Gastrocnemius medialis (tissue), 4 donors: ENCODE results near the gene SDHC. TPM values are rescaled to one million over a fixed set of nuclear protein-coding genes. Genes with fewer than 3 reads are reported as not detected.

Experiments used
- ATAC-seq, 2 donors: fragments of 150-250 bp; one replicate each; pipeline ENCODE4 v1.9.1; 2016
- DNase-seq, 2 donors: peaks; one replicate each; pipeline ENCODE4 v3.0.0-alpha.2; 2019
- H3K27ac ChIP-seq, 4 donors: fragments of 200-600 bp; sonication (generic); 1 replicate in 1 of 4; 2 replicates in 3 of 4; pipeline ENCODE4 v1.5.1; 2016 to 2018; ENCODE audit warnings: mild to moderate bottlenecking in 2 of 4, moderate library complexity in 1 of 4
- H3K27me3 ChIP-seq, 3 donors: fragments of 200-600 bp; sonication (generic) in 2 of 3; 1 replicate in 1 of 3; 2 replicates in 2 of 3; pipeline versions ENCODE4 v1.5.1 to v1.6.0; 2016 to 2019; ENCODE audit warnings: mild to moderate bottlenecking in 1 of 3, moderate library complexity in 1 of 3
- H3K36me3 ChIP-seq, 2 donors: fragments of 200-600 bp; sonication (generic) in 1 of 2; one replicate each; pipeline ENCODE4 v1.5.1; 2017 to 2018
- H3K4me1 ChIP-seq, 2 donors: fragments of 200-600 bp; sonication (generic) in 1 of 2; one replicate each; pipeline ENCODE4 v1.5.1; 2016 to 2017; ENCODE audit warnings: mild to moderate bottlenecking in 2 of 2
- H3K4me3 ChIP-seq, 4 donors: fragments of 200-600 bp; sonication (generic) in 3 of 4; 1 replicate in 1 of 4; 2 replicates in 3 of 4; pipeline ENCODE4 v1.5.1; 2016 to 2019; ENCODE audit warnings: mild to moderate bottlenecking in 2 of 4
- H3K9me3 ChIP-seq, 3 donors: fragments of 200-600 bp; sonication (generic) in 2 of 3; 1 replicate in 1 of 3; 2 replicates in 2 of 3; pipeline ENCODE4 v1.5.1; 2016 to 2019
- CTCF ChIP-seq, 5 experiments: fragments of 450-650 bp in 3 of 5; fragments of 200-600 bp in 2 of 5; sonication (generic) in 2 of 5; IDR thresholded peaks in 4 of 5; conservative IDR thresholded peaks in 1 of 5; 1 replicate in 4 of 5; 2 replicates in 1 of 5; pipeline ENCODE4 v1.5.1; 2016 to 2019; ENCODE audit warnings: antibody characterized with exemption in 5 of 5, mild to moderate bottlenecking in 3 of 5, moderate library complexity in 3 of 5
- POLR2A ChIP-seq, 2 donors: fragments of 450-650 bp; IDR thresholded peaks; one replicate each; pipeline ENCODE4 v1.6.1; 2017; ENCODE audit warnings: antibody characterized with exemption in 2 of 2, mild to moderate bottlenecking in 2 of 2, moderate library complexity in 2 of 2
- in situ Hi-C, 4 donors: fragments of 200-750 bp; cut with MboI; loops; one replicate each; pipeline versions ENCODE4 v1.15.0 to v1.8.0; 2017; ENCODE audit warnings: low sequenced_read_pairs in 4 of 4
- intact Hi-C: fragments of 100-400 bp; cut with DNase I; formaldehyde crosslinking; loops from one replicate; pipeline ENCODE4 v1.15.1; 2023; ENCODE audit warnings: low total_unique reads
- total RNA-seq, 4 donors: library from RNA; depleted of rRNA; stranded (reverse); fragments of >200 nt; gene quantifications; one replicate each; pipeline versions ENCODE4 v1.1.0 to v1.2.3, GENCODE V29; 2016

The SDHC gene
- total RNA-seq, 4 donors from 2014 or later, result 47.5 to 112 (median 63.8) TPM

DNA sequence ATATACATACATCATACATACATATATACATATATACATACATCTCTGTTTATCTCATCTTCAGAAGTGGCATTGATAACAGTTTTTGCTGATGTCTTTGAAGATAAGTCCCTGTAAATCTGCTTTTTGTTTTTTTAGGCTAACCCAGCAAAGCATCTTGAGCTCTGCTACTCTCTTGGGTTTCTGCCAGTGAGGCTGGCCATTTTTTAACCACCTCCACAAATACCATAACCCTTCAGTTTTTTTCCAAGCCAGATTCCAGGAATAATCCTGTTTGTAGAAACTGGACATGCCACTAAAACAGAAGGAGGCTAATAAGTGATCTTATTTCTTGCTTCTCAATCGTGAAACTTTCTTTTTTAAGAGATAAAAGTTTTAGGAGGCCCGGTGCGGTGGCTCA is 21.6 kb downstream of the SDHC start:
- no peaks in the 10 kb centered on the region for H3K4me1 ChIP-seq
- in situ Hi-C loops (no loop called here), intact Hi-C loops (no loop called here)
- TF ChIP-seq POLR2A (IDR thresholded peaks at IDR 0.05) (no peak), CTCF (IDR thresholded peaks at IDR 0.05 in 4 of 5, conservative IDR thresholded peaks at IDR 0.05 in 1 of 5) (no peak)
- no peak for DNase-seq
- H3K4me3 ChIP-seq, result no peak overlapping the region
- no peak for ATAC-seq
- no peaks in the 10 kb centered on the region for H3K27me3 ChIP-seq
- H3K36me3 ChIP-seq, result peaks cover 0 to 42% of the 10 kb centered on the region in 2 donors
- H3K27ac ChIP-seq, result no peak overlapping the region
- no peaks in the 10 kb centered on the region for H3K9me3 ChIP-seq

GRCh38 chr1:161342177-161342576 is 28.0 kb downstream of the SDHC start:
- Histone ChIP-seq H3K27me3 (no peaks in the 10 kb centered on the region), H3K4me1 (peaks cover 5 to 18% of the 10 kb centered on the region in 2 donors), H3K36me3 (peaks cover 0 to 63% of the 10 kb centered on the region in 2 donors), H3K27ac (peak overlapping the region in 2 of 4 donors; percentile 20 to 45), H3K9me3 (no peaks in the 10 kb centered on the region), H3K4me3 (no peak overlapping the region)
- intact Hi-C loops (no loop called here), in situ Hi-C loops (no loop called here)
- DNase-seq, result peak in 1 of 2 donors; percentile 14
- ATAC-seq, result peak; percentile 54 to 80
- TF ChIP-seq POLR2A (IDR thresholded peaks at IDR 0.05), result no peak
- no peak for TF ChIP-seq CTCF (IDR thresholded peaks at IDR 0.05 in 4 of 5, conservative IDR thresholded peaks at IDR 0.05 in 1 of 5)

DNA sequence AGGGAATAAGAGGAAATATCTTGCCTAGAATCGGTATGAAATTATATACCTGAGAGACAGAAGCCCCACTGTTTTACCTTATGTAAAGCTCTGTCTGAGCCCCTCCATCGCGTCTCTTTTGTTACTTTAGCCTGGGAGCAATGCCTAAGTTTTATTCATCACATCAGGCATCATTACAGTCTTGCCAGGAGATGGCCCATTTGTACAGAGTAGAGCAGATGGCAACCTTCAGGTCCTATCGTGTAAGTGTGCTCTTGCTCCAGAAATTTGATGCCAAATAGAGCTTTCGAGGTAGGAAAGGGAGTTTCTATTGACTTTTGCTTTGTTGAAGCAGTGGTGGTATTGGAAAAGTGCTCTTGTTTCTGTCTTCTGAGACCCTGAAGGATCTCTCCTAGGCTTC is 28.6 kb downstream of the SDHC start:
- TF ChIP-seq CTCF (IDR thresholded peaks at IDR 0.05 in 4 of 5, conservative IDR thresholded peaks at IDR 0.05 in 1 of 5) (no peak), POLR2A (IDR thresholded peaks at IDR 0.05) (no peak)
- peaks cover under 1 to 63% of the 10 kb centered on the region in 2 donors for H3K36me3 ChIP-seq
- no peaks in the 10 kb centered on the region for H3K9me3 ChIP-seq
- H3K4me3 ChIP-seq, result no peak overlapping the region
- H3K27ac ChIP-seq, result peak overlapping the region in 2 of 4 donors; percentile 20 to 45
- no peaks in the 10 kb centered on the region for H3K27me3 ChIP-seq
- in situ Hi-C loops (no loop called here), intact Hi-C loops (no loop called here)
- peaks cover 5 to 18% of the 10 kb centered on the region in 2 donors for H3K4me1 ChIP-seq
- DNase-seq (no peak), ATAC-seq (no peak)

DNA sequence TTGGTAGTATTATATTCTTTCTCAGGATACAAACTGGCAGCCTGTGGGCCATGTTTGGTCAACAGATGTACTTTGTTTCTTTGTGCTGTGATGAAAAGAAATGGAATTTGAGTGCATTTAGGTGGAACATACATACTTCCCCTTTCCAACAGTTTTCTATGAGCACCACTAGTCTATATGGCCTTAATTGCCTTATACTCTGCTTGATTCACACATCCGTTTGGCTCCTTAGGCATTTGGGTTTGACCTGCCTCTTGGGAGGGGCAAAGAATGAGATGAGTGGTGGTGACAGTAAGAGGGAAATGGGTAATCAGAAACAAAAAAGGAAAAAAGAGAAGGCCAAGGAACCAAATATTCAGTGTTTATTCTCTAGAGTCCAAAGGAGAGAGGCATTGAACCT is 36.5 kb downstream of the SDHC start:
- Histone ChIP-seq H3K27ac (no peak overlapping the region), H3K4me3 (no peak overlapping the region), H3K4me1 (no peaks in the 10 kb centered on the region), H3K27me3 (no peaks in the 10 kb centered on the region), H3K36me3 (peaks cover 3 to 19% of the 10 kb centered on the region in 2 donors), H3K9me3 (no peaks in the 10 kb centered on the region)
- intact Hi-C loops, result no loop called here
- no peak for TF ChIP-seq POLR2A (IDR thresholded peaks at IDR 0.05)
- ATAC-seq (no peak), DNase-seq (no peak)
- in situ Hi-C loops, result no loop called here

DNA sequence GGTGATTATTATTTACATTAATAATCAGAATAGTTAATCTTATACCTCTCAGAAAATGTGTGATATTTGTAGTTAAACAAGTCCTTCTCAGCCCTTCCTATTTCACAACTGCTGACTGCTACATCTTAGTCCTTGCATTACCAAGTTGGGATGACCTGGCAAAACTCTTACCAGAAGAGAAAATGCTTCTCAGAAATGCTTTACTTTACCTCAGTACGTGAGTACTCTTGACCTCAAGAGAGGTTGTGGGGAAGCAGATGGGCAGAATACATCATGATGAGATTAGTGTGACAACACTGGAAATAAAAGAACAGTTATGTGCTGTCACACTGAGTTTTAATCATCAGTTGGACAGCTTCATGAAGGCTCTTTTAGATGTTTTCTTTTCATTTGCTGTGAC is 37.3 kb downstream of the SDHC start:
- no peaks in the 10 kb centered on the region for H3K27me3 ChIP-seq
- in situ Hi-C loops, result no loop called here
- H3K9me3 ChIP-seq, result no peaks in the 10 kb centered on the region
- no peak for ATAC-seq
- intact Hi-C loops, result no loop called here
- DNase-seq, result no peak
- H3K4me1 ChIP-seq, result no peaks in the 10 kb centered on the region
- H3K27ac ChIP-seq, result no peak overlapping the region
- no peak overlapping the region for H3K4me3 ChIP-seq
- TF ChIP-seq POLR2A (IDR thresholded peaks at IDR 0.05) (no peak), CTCF (IDR thresholded peaks at IDR 0.05 in 4 of 5, conservative IDR thresholded peaks at IDR 0.05 in 1 of 5) (no peak)
- H3K36me3 ChIP-seq, result peaks cover 3 to 13% of the 10 kb centered on the region in 2 donors
